Measurements from ENCODE around the gene VWA7. TPM values are rescaled to one million over a fixed set of nuclear protein-coding genes. Genes with fewer than 3 reads are reported as not detected.
A peak's percentile ranks its signal among the peaks of the same experiment; 100 is the strongest.
"Not testable (repeated sequence)": the region's sequence is repeated elsewhere in the genome, so short reads cannot be mapped to it uniquely, and the experiment has no call there.

Gene VWA7
- total RNA-seq, result 0.26 and 1.4 TPM in 2 replicates

GRCh38 chr6:31776989-31777666 is at the start of gene VWA7:
TSS of gene VWA7 (minus strand) at chr6:31777328. CDS start at chr6:31776779, 549 bp downstream.
- peak within 1 kb of the TSS; percentile 19 for H3K4me3 ChIP-seq (ENCODE audit: low read depth, low read length)
- FAIRE-seq (no peak), DNase-seq (ENCODE audit: low read depth) (peak; percentile 90)
- H3K36me3 ChIP-seq (ENCODE audit: control insufficient read depth, insufficient read depth, low read length), result peaks cover 23% of the 10 kb centered on the region
- no peak for TF ChIP-seq CTCF (IDR thresholded peaks at IDR 0.05; ENCODE audit: insufficient read depth, low read length, severe bottlenecking)
- no peaks in the 10 kb centered on the region for H3K27me3 ChIP-seq (ENCODE audit: control insufficient read depth, insufficient read depth, low read length)

- Histone ChIP-seq H3K36me3 (ENCODE audit: control insufficient read depth, insufficient read depth, low read length) (no peaks in the 10 kb centered on the region), H3K4me3 (ENCODE audit: low read depth, low read length) (peak overlapping the region; percentile 34), H3K27me3 (ENCODE audit: control insufficient read depth, insufficient read depth, low read length) (no peaks in the 10 kb centered on the region)
- no peak for DNase-seq (ENCODE audit: low read depth)
- no peak for FAIRE-seq
- no peak for TF ChIP-seq CTCF (IDR thresholded peaks at IDR 0.05; ENCODE audit: insufficient read depth, low read length, severe bottlenecking)
These were observed 49.7 kb upstream of the VWA7 start for GRCh38 chr6:31826793-31827285.

GRCh38 chr6:31825553-31825952 is 48.4 kb upstream of the VWA7 start:
- no peak for TF ChIP-seq CTCF (IDR thresholded peaks at IDR 0.05; ENCODE audit: insufficient read depth, low read length, severe bottlenecking)
- Histone ChIP-seq H3K36me3 (ENCODE audit: control insufficient read depth, insufficient read depth, low read length) (no peaks in the 10 kb centered on the region), H3K27me3 (ENCODE audit: control insufficient read depth, insufficient read depth, low read length) (no peaks in the 10 kb centered on the region), H3K4me3 (ENCODE audit: low read depth, low read length) (no peak overlapping the region)
- no peak for FAIRE-seq
- DNase-seq (ENCODE audit: low read depth), result no peak

- FAIRE-seq; DNase-seq (ENCODE audit: low read depth); H3K36me3 ChIP-seq (ENCODE audit: control insufficient read depth, insufficient read depth, low read length); H3K27me3 ChIP-seq (ENCODE audit: control insufficient read depth, insufficient read depth, low read length); H3K4me3 ChIP-seq (ENCODE audit: low read depth, low read length): not testable (repeated sequence)
These were observed 46.6 kb upstream of the VWA7 start for GRCh38 chr6:31823592-31824196.

GRCh38 chr6:31822036-31822821 is 45.1 kb upstream of the VWA7 start:
- TF ChIP-seq CTCF (IDR thresholded peaks at IDR 0.05; ENCODE audit: insufficient read depth, low read length, severe bottlenecking), result no peak
- Histone ChIP-seq H3K27me3 (ENCODE audit: control insufficient read depth, insufficient read depth, low read length) (no peaks in the 10 kb centered on the region), H3K36me3 (ENCODE audit: control insufficient read depth, insufficient read depth, low read length) (no peaks in the 10 kb centered on the region), H3K4me3 (ENCODE audit: low read depth, low read length) (peak overlapping the region; percentile 41)
- FAIRE-seq (no peak), DNase-seq (ENCODE audit: low read depth) (peak; percentile 78)

Measured in bronchial epithelial cell (primary cell).